ENCODE measurements around the gene RLBP1. TPM values are rescaled to one million over a fixed set of nuclear protein-coding genes. Genes with fewer than 3 reads are reported as not detected.

RLBP1 gene
- total RNA-seq, 4 donors from 2014 or later, result not detected

DNA sequence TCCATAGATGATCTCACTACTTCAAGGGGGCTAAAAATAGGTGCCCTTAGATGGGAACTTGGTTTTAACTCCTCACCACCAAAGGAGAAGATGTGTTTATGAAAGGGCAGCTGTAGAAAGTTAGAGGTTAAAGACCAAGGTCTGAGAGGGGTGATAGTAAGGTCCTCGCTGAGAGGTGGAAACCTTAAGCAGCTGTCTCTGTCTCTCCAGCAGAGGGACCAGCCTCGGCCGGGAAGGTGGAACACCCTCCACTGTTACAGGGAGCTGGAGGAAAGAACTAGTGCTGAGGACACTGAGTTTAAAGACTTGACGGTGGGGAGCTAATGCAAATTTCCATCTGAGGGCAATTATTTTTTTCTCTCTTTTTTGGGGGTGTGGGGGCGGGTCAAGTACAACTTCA lies 8.9 kb upstream of the RLBP1 start:
- no peak for TF ChIP-seq CTCF (IDR thresholded peaks at IDR 0.05; ENCODE audit: low read depth)

DNA sequence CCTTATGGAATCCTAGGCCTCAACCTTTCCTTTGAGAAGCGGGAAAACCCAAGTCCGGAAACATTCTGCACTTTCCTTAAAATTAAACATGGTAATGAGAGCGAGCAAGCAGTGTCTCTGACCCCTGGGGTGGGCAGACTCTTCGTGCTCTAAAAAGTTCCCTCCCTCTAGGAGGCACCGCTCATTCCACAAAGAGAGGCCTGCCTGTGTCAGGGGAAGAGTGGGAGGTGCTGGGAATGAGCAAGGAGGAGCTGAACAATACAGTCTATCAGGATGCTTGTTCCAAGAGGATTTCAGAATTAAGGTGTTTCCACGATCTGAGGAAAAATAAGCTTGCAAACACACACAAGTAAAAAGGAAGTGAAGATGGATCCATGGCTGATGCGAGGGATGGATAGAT lies 6.0 kb upstream of the RLBP1 start:
- TF ChIP-seq CTCF (IDR thresholded peaks at IDR 0.05; ENCODE audit: low read depth), result no peak

DNA sequence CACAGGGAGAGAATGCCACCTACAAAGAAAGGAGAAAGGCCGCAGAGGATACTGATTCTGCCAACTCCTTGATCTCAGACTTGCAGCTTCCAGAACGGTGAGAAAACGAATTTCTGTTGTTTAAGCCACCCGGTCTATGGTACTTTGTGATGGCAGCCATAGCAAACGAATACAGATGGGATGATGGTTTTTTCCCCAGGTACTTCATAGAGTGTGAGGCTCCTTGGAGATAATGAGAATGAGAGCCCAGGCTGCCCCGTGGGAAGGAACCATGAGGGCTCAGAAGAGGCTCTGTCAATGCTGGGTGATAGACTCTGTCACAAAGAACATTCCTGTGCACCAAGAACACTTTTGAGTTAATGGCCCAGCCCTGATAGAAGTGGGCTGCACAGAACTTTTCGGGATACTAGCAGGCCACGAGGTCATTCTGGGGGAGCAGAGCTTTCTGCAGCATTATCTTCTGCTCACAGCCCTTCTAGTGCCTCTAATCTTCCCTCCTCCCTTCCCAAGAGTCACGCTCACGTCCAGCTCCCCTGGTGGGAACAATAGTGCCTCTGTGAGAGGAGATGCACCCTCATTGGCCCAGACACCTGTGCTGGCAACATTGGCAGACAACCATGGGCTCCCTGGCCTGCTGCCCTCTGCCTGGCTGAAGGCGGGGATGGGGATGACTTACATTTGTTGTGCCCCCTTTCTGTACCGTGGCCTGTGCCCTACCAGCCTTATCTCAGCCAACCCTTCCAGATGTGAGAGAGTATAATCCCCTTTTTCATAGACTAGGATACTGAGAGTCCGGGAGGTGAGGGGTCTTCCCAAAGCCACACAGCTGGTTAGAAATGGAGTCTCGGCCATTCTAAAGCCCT lies 5.2 kb upstream of the RLBP1 start:
- no peak for TF ChIP-seq CTCF (IDR thresholded peaks at IDR 0.05; ENCODE audit: low read depth)

GRCh38 chr15:89225588-89225987 lies 4.2 kb upstream of the RLBP1 start:
- no peak for TF ChIP-seq CTCF (IDR thresholded peaks at IDR 0.05; ENCODE audit: low read depth)

GRCh38 chr15:89218531-89218930 lies 2.8 kb downstream of the RLBP1 start:
- TF ChIP-seq CTCF (IDR thresholded peaks at IDR 0.05; ENCODE audit: low read depth), result no peak

DNA sequence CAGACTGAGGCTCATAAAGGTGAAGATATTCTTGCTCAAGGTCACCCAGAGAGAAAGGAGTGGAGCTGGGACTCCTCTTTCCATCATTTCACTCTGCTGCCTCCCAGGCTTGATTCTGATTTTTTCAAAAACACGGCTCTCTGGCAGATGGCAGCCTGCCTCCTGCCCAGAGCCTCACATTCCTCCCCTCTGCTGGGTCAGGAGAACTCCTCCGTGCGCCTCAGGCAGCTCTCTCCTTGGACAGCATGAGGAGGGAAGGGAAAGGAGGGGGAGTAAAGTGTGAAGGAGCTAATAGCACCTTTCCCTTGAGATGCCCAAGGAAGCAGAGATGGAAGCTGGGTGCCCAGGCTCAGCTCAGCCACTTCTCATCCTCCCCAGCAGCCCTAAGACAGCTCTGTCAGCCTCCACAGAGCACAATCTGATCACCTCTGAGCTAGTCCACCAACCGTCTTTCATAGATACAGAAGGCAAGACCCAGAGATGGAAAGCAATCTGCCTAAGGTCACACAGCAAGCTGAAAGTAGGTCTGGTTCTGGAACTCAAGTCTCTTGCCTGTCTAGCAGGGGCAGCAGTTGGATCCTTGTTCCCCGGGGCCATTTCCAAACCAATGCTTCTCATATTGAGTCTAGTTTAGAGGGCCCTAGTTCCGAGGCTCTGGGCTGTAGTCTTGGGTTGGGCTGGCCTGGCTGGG lies 3.5 kb downstream of the RLBP1 start:
- no peak for TF ChIP-seq CTCF (IDR thresholded peaks at IDR 0.05; ENCODE audit: low read depth)

DNA sequence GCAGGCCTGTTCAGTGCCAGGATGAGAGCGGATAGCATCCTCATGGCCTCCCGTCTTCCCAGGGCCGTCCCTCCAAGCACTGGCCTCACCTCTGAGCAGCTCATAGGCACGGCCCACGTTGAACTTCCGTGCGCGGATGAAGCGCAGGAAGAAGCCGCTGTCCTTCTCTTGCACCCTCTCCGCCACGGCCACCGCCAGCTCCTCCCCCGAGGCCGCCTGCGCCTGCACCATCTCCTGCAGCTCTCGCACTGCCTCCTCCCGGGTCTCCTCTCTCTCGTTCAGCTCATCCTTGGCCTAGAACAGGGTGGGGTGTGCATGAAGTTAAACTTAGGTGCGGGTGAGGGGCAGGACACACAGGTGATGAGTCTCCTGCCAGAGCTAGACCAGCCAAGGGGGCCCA lies 4.3 kb downstream of the RLBP1 start:
- no peak for TF ChIP-seq CTCF (IDR thresholded peaks at IDR 0.05; ENCODE audit: low read depth)

Data from subcutaneous adipose tissue (tissue), 4 donors.